Mammary epithelial cell (primary cell): ENCODE results near the gene PROK1.

Experiments
- EZH2 ChIP-seq: IDR thresholded peaks from 2 replicates; pipeline ENCODE4 v1.6.1; 2012; ENCODE audit warnings: low read length, inconsistent platforms, borderline replicate concordance
- TF ChIP-seq, protein P1 (sequence below), 2 donors: IDR thresholded peaks in 1 of 2; conservative IDR thresholded peaks in 1 of 2; 2 replicates each; pipeline ENCODE4 v1.5.1; 2011 to 2012; ENCODE audit warnings: inconsistent platforms in 2 of 2, low read length in 2 of 2, mild to moderate bottlenecking in 2 of 2, control low read depth in 1 of 2, low read depth in 1 of 2; ENCODE audit not compliant: insufficient read depth in 1 of 2; ENCODE audit errors: extremely low read depth in 1 of 2

GRCh38 chr1:110487726-110488125, 36.8 kb downstream of the PROK1 start:
- TF ChIP-seq, protein P1, sequence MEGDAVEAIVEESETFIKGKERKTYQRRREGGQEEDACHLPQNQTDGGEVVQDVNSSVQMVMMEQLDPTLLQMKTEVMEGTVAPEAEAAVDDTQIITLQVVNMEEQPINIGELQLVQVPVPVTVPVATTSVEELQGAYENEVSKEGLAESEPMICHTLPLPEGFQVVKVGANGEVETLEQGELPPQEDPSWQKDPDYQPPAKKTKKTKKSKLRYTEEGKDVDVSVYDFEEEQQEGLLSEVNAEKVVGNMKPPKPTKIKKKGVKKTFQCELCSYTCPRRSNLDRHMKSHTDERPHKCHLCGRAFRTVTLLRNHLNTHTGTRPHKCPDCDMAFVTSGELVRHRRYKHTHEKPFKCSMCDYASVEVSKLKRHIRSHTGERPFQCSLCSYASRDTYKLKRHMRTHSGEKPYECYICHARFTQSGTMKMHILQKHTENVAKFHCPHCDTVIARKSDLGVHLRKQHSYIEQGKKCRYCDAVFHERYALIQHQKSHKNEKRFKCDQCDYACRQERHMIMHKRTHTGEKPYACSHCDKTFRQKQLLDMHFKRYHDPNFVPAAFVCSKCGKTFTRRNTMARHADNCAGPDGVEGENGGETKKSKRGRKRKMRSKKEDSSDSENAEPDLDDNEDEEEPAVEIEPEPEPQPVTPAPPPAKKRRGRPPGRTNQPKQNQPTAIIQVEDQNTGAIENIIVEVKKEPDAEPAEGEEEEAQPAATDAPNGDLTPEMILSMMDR (conservative IDR thresholded peaks at IDR 0.05 in 1 of 2, IDR thresholded peaks at IDR 0.05 in 1 of 2; ENCODE audit: extremely low read depth in 1 of 2, insufficient read depth in 1 of 2, low read depth in 1 of 2, low read length in 2 of 2), result no peak
- no peak for TF ChIP-seq EZH2
